PC-9 (cell line): ENCODE data around the gene NTM.
A peak's percentile ranks its signal among the peaks of the same experiment; 100 is the strongest.

Source experiments
- EZH2 ChIP-seq: fragments of 200-600 bp; sonication (generic); IDR thresholded peaks from 2 replicates; pipeline ENCODE4 v1.8.0; 2017; ENCODE audit warnings: antibody characterized with exemption, low read depth
- TF ChIP-seq, protein P1 (sequence below): fragments of 200-600 bp; sonication (generic); conservative IDR thresholded peaks from 2 replicates; pipeline ENCODE4 v1.6.1; 2017; ENCODE audit warnings: mixed run types, antibody characterized with exemption, mild to moderate bottlenecking, moderate library complexity

DNA sequence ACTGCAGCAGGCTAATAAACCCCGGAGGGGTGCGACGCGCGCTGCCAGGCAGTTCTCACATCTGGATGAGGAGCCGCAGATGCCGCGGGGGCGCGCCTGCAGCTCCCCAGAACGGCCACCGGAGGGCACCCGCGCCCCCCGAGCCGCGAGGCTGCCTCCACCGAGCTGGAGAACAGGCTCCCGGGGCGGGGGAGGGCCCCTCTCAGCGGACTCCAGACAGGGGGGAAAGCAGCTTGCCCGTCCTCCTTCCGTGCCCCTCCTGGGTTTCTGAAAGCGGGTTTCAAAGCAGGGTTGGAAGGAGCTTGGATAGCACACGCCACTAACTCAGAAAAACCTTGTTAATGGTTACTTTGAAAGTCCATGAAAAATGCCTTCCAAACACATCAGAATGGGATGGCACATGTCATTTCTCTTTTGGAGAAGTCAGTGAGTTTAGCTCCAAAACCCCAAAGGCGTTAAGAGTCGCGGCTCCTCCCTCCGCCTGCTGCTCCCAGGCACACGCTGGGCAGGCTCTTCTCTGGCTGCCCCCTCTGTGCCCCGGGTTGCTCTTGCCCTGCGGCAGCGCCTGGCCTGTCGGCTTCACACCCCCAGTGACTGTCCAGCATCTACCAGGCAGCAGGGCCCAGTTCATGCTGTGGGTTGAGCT is 317.8 kb downstream of the NTM start:
- TF ChIP-seq, protein P1, sequence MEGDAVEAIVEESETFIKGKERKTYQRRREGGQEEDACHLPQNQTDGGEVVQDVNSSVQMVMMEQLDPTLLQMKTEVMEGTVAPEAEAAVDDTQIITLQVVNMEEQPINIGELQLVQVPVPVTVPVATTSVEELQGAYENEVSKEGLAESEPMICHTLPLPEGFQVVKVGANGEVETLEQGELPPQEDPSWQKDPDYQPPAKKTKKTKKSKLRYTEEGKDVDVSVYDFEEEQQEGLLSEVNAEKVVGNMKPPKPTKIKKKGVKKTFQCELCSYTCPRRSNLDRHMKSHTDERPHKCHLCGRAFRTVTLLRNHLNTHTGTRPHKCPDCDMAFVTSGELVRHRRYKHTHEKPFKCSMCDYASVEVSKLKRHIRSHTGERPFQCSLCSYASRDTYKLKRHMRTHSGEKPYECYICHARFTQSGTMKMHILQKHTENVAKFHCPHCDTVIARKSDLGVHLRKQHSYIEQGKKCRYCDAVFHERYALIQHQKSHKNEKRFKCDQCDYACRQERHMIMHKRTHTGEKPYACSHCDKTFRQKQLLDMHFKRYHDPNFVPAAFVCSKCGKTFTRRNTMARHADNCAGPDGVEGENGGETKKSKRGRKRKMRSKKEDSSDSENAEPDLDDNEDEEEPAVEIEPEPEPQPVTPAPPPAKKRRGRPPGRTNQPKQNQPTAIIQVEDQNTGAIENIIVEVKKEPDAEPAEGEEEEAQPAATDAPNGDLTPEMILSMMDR = peak; percentile 77
- TF ChIP-seq EZH2 = no peak
